Motor neuron (in vitro differentiated cells): Measurements from ENCODE around the gene ARHGAP6. TPM values are rescaled to one million over a fixed set of nuclear protein-coding genes. Genes with fewer than 3 reads are reported as not detected.
A peak's percentile ranks its signal among the peaks of the same experiment; 100 is the strongest.

Experiments used
- ATAC-seq, 8 experiments: fragments of 200-7000 bp; cut with Tn5 transposase; replicated peaks in 6 of 8; 2 replicates each; pipeline ENCODE4 v1.8.0; 2021; ENCODE audit warnings: mild to moderate bottlenecking in 8 of 8, moderate library complexity in 8 of 8
- H3K27ac ChIP-seq, 2 donors: fragments of 250-450 bp; sonication (Bioruptor Pico); 2 replicates each; pipeline ENCODE4 v1.9.0; 2021; ENCODE audit warnings: antibody characterized with exemption in 2 of 2, mild to moderate bottlenecking in 2 of 2, moderate library complexity in 1 of 2
- H3K4me1 ChIP-seq, 2 donors: fragments of 250-450 bp; sonication (Bioruptor Pico); replicated peaks in 1 of 2; 2 replicates each; pipeline ENCODE4 v1.6.1; 2021; ENCODE audit warnings: antibody characterized with exemption in 2 of 2, mild to moderate bottlenecking in 2 of 2, moderate library complexity in 1 of 2
- H3K4me3 ChIP-seq, 5 donors: fragments of 250-450 bp; sonication (Bioruptor Pico); 2 replicates each; pipeline ENCODE4 v1.9.0; 2021; ENCODE audit warnings: antibody characterized with exemption in 5 of 5, mild to moderate bottlenecking in 5 of 5, moderate library complexity in 4 of 5
- WGBS, 10 experiments: fragments of 450-650 bp; shearing (Covaris generic); methylation state at CpG; one replicate each; pipeline ENCODE4 v1.0.0; 2022; 5-methylcytosine and 5-hydroxymethylcytosine counted together
- in situ Hi-C, 9 experiments: fragments of 400-800 bp; cut with MboI; loops; one replicate each; pipeline ENCODE4 v1.15.0; 2021; ENCODE audit warnings: low sequenced_read_pairs in 9 of 9, low pct_unique_long_range_greater_than_20kb in 2 of 9; ENCODE audit not compliant: unreplicated experiment in 9 of 9
- total RNA-seq, 8 experiments: library from RNA; unstranded; fragments of 300-600 nt; gene quantifications; 2 replicates each; pipeline versions ENCODE4 v1.2.3 to v1.2.4, GENCODE V29; 2022

Gene ARHGAP6
- total RNA-seq, 8 experiments from 2014 or later, result 0.50 to 7.6 (median 2.6) TPM

- Histone ChIP-seq H3K4me1 (peaks cover 0 to 4% of the 10 kb centered on the region in 2 donors), H3K27ac (no peak overlapping the region), H3K4me3 (no peak overlapping the region)
- in situ Hi-C loops, result loop anchor here in 3 of 9 experiments (25.0 kb wide), 1 partner anchor 913 kb away; no protein-coding TSS in a partner anchor
- WGBS, 10 experiments, result 0 to 100% (median 39%) methylated on average over 1 to 10 of the region's 10 CpGs; no CpG with 5 or more reads in 2 of the 10 experiments
- peak in 5 of 8 experiments; percentile 40 to 92 (median 58) for ATAC-seq
Measured at GRCh38 chrX:11100281-11101035, 565.3 kb downstream of the ARHGAP6 start.

GRCh38 chrX:11099465-11099864 is 566.3 kb downstream of the ARHGAP6 start:
- Histone ChIP-seq H3K27ac (no peak overlapping the region), H3K4me3 (no peak overlapping the region), H3K4me1 (peaks cover 0 to 4% of the 10 kb centered on the region in 2 donors)
- in situ Hi-C loops, result no loop called here
- ATAC-seq, result no peak

- Histone ChIP-seq H3K4me1 (peaks cover 0 to 4% of the 10 kb centered on the region in 2 donors), H3K4me3 (no peak overlapping the region), H3K27ac (no peak overlapping the region)
- peak in 3 of 8 experiments; percentile 19 to 77 (median 23) for ATAC-seq
- in situ Hi-C loops, result no loop called here
Measured at GRCh38 chrX:11097933-11098332, 567.8 kb downstream of the ARHGAP6 start.

- 50 to 100% (median 83%) methylated on average over 1 of the region's 1 CpG; no CpG with 5 or more reads in 4 of the 10 experiments for WGBS, 10 experiments
Measured at GRCh38 chrX:11089802-11090201, 575.9 kb downstream of the ARHGAP6 start.

More at GRCh38 chrX:11089802-11090201, 575.9 kb downstream of the ARHGAP6 start:
- ATAC-seq, result no peak
- Histone ChIP-seq H3K27ac (no peak overlapping the region), H3K4me3 (no peak overlapping the region), H3K4me1 (no peaks in the 10 kb centered on the region)
- in situ Hi-C loops, result no loop called here

Other genes starting within 250 kb of the ARHGAP6 start
- gene MSL3, start 92.3 kb upstream of the ARHGAP6 start, total RNA-seq, result 10 to 100 TPM; 13.5 to 27.3 (median 19.4) TPM